ENCODE measurements around the gene SYCE1. TPM values are rescaled to one million over a fixed set of nuclear protein-coding genes. Genes with fewer than 3 reads are reported as not detected.

Gene SYCE1
- total RNA-seq, 2 experiments from 2014 or later, result not detected

DNA sequence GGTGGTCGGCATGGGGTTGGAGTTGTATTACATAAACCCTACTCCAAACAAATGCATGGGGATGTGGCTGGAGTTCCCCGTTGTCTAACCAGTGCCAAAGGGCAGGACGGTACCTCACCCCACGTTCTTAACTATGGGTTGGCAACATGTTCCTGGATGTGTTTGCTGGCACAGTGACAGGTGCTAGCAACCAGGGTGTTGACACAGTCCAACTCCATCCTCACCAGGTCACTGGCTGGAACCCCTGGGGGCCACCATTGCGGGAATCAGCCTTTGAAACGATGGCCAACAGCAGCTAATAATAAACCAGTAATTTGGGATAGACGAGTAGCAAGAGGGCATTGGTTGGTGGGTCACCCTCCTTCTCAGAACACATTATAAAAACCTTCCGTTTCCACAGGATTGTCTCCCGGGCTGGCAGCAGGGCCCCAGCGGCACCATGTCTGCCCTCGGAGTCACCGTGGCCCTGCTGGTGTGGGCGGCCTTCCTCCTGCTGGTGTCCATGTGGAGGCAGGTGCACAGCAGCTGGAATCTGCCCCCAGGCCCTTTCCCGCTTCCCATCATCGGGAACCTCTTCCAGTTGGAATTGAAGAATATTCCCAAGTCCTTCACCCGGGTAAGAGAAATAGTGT is 38.3 kb downstream of the SYCE1 start, which contains the start of gene CYP2E1:
Gene CYP2E1 (plus strand): TSS at position 407 of the 632 bp plus-strand sequence. CDS start 33 bp downstream, at position 440.
- Histone ChIP-seq H3K4me1 (ENCODE audit: insufficient read depth, low read length, poor library complexity, severe bottlenecking) (no peaks in the 10 kb centered on the region), H3K27ac (ENCODE audit: low read depth, low read length, poor library complexity, severe bottlenecking) (no peak within 1 kb of the TSS), H3K9me2 (ENCODE audit: insufficient read depth, low read length) (no peaks in the 10 kb centered on the region), H3K4me2 (ENCODE audit: low read length) (no peak within 1 kb of the TSS), H3K4me3 (ENCODE audit: low read depth, low read length, poor library complexity, severe bottlenecking) (no peak within 1 kb of the TSS), H2AFZ (ENCODE audit: low read length) (no peak within 1 kb of the TSS), H3K9me3 (ENCODE audit: low read length) (no peaks in the 10 kb centered on the region), H3K79me2 (ENCODE audit: insufficient read depth, low read depth, low read length) (no peaks in the 10 kb centered on the region), H3K36me3 (ENCODE audit: insufficient read depth, low read length) (no peaks in the 10 kb centered on the region), H4K20me1 (ENCODE audit: insufficient read depth, low read length) (no peaks in the 10 kb centered on the region)
- intact Hi-C loops (cut with micrococcal nuclease; ENCODE audit: unreplicated experiment), result no loop called here
- BruUV-seq (replicated peaks), result no TSS peak
- no peak for DNase-seq (ENCODE audit: low spot score)
- no peak for TF ChIP-seq EZH2phosphoT487 (IDR thresholded peaks at IDR 0.05; ENCODE audit: borderline replicate concordance, low read depth, low read length)
- TF ChIP-seq, protein P1, sequence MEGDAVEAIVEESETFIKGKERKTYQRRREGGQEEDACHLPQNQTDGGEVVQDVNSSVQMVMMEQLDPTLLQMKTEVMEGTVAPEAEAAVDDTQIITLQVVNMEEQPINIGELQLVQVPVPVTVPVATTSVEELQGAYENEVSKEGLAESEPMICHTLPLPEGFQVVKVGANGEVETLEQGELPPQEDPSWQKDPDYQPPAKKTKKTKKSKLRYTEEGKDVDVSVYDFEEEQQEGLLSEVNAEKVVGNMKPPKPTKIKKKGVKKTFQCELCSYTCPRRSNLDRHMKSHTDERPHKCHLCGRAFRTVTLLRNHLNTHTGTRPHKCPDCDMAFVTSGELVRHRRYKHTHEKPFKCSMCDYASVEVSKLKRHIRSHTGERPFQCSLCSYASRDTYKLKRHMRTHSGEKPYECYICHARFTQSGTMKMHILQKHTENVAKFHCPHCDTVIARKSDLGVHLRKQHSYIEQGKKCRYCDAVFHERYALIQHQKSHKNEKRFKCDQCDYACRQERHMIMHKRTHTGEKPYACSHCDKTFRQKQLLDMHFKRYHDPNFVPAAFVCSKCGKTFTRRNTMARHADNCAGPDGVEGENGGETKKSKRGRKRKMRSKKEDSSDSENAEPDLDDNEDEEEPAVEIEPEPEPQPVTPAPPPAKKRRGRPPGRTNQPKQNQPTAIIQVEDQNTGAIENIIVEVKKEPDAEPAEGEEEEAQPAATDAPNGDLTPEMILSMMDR (conservative IDR thresholded peaks at IDR 0.05; ENCODE audit: low read length), result no peak
- CTCF ChIA-PET (ENCODE audit: unreplicated experiment), result no interaction called here
- POLR2A ChIA-PET, result no interaction called here

GRCh38 chr10:133525444-133525843 is 39.9 kb downstream of the SYCE1 start:
- no TSS peak for BruUV-seq (replicated peaks)
- Histone ChIP-seq H3K9me3 (ENCODE audit: low read length) (no peaks in the 10 kb centered on the region), H3K4me3 (ENCODE audit: low read depth, low read length, poor library complexity, severe bottlenecking) (no peak overlapping the region), H3K4me2 (ENCODE audit: low read length) (no peak overlapping the region), H3K27ac (ENCODE audit: low read depth, low read length, poor library complexity, severe bottlenecking) (no peak overlapping the region), H3K79me2 (ENCODE audit: insufficient read depth, low read depth, low read length) (no peaks in the 10 kb centered on the region), H4K20me1 (ENCODE audit: insufficient read depth, low read length) (no peaks in the 10 kb centered on the region), H2AFZ (ENCODE audit: low read length) (no peak overlapping the region), H3K36me3 (ENCODE audit: insufficient read depth, low read length) (no peaks in the 10 kb centered on the region), H3K4me1 (ENCODE audit: insufficient read depth, low read length, poor library complexity, severe bottlenecking) (no peaks in the 10 kb centered on the region), H3K9me2 (ENCODE audit: insufficient read depth, low read length) (no peaks in the 10 kb centered on the region)
- intact Hi-C loops (cut with micrococcal nuclease; ENCODE audit: unreplicated experiment), result no loop called here
- TF ChIP-seq EZH2phosphoT487 (IDR thresholded peaks at IDR 0.05; ENCODE audit: borderline replicate concordance, low read depth, low read length), result no peak
- TF ChIP-seq, protein P1 (conservative IDR thresholded peaks at IDR 0.05; ENCODE audit: low read length), result no peak
- POLR2A ChIA-PET, result interaction anchor here (0.6 kb wide), 1 partner anchor 1177 kb away, joined by 5 read pairs; no protein-coding TSS in a partner anchor
- no peak for DNase-seq (ENCODE audit: low spot score)
- CTCF ChIA-PET (ENCODE audit: unreplicated experiment), result no interaction called here

- POLR2A ChIA-PET, result no interaction called here
- H3K36me3 ChIP-seq (ENCODE audit: insufficient read depth, low read length), result no peaks in the 10 kb centered on the region
- intact Hi-C loops (cut with micrococcal nuclease; ENCODE audit: unreplicated experiment), result no loop called here
- no peak overlapping the region for H3K4me2 ChIP-seq (ENCODE audit: low read length)
- no peak for TF ChIP-seq EZH2phosphoT487 (IDR thresholded peaks at IDR 0.05; ENCODE audit: borderline replicate concordance, low read depth, low read length)
- TF ChIP-seq, protein P1 (conservative IDR thresholded peaks at IDR 0.05; ENCODE audit: low read length), result no peak
- H3K9me2 ChIP-seq (ENCODE audit: insufficient read depth, low read length), result no peaks in the 10 kb centered on the region
- no peak for DNase-seq (ENCODE audit: low spot score)
- no peaks in the 10 kb centered on the region for H3K79me2 ChIP-seq (ENCODE audit: insufficient read depth, low read depth, low read length)
- H2AFZ ChIP-seq (ENCODE audit: low read length), result no peak overlapping the region
- CTCF ChIA-PET (ENCODE audit: unreplicated experiment), result no interaction called here
- H3K27ac ChIP-seq (ENCODE audit: low read depth, low read length, poor library complexity, severe bottlenecking), result no peak overlapping the region
- H3K9me3 ChIP-seq (ENCODE audit: low read length), result no peaks in the 10 kb centered on the region
- H3K4me3 ChIP-seq (ENCODE audit: low read depth, low read length, poor library complexity, severe bottlenecking), result no peak overlapping the region
- no TSS peak for BruUV-seq (replicated peaks)
- H4K20me1 ChIP-seq (ENCODE audit: insufficient read depth, low read length), result no peaks in the 10 kb centered on the region
- H3K4me1 ChIP-seq (ENCODE audit: insufficient read depth, low read length, poor library complexity, severe bottlenecking), result no peaks in the 10 kb centered on the region
Measured at GRCh38 chr10:133523631-133524203, 41.7 kb downstream of the SYCE1 start.
